ENCODE measurements around the gene PLEKHA7. TPM values are rescaled to one million over a fixed set of nuclear protein-coding genes. Genes with fewer than 3 reads are reported as not detected.

The PLEKHA7 gene
- total RNA-seq, 1 experiment from 2014 or later, result 1.7 TPM

- POLR2A ChIA-PET (ENCODE audit: low non-redundant PET), result no interaction called here
Observed at GRCh38 chr11:16833026-16833425, 181.2 kb downstream of the PLEKHA7 start.

GRCh38 chr11:16832193-16832539, 182.0 kb downstream of the PLEKHA7 start:
- Histone ChIP-seq H3K27ac (ENCODE audit: low read depth, low read length, poor library complexity, severe bottlenecking) (no peak overlapping the region), H3K4me1 (ENCODE audit: insufficient read depth, low read length, poor library complexity, severe bottlenecking) (no peaks in the 10 kb centered on the region), H3K4me3 (ENCODE audit: low read depth, low read length, poor library complexity, severe bottlenecking) (no peak overlapping the region), H3K36me3 (ENCODE audit: insufficient read depth, low read length, poor library complexity, severe bottlenecking) (no peaks in the 10 kb centered on the region), H3K27me3 (replicated peaks; ENCODE audit: insufficient read depth, low read depth, low read length, poor library complexity) (no peaks in the 10 kb centered on the region), H3K9me3 (ENCODE audit: low read depth, low read length, poor library complexity, severe bottlenecking) (no peaks in the 10 kb centered on the region)
- ChIA-PET CTCF (no interaction called here), POLR2A (ENCODE audit: low non-redundant PET) (no interaction called here)
- no peak for DNase-seq (ENCODE audit: low spot score)
- intact Hi-C loops (cut with micrococcal nuclease; ENCODE audit: unreplicated experiment), result no loop called here
- no TSS peak for BruUV-seq (replicated peaks)
- TF ChIP-seq CTCF (conservative IDR thresholded peaks at IDR 0.05; ENCODE audit: low read depth, low read length) (no peak), EZH2 (IDR thresholded peaks at IDR 0.05; ENCODE audit: borderline replicate concordance, low read depth, low read length, poor library complexity, severe bottlenecking) (no peak)

More at GRCh38 chr11:16833026-16833425, 181.2 kb downstream of the PLEKHA7 start:
- BruUV-seq (replicated peaks), result no TSS peak
- no peak overlapping the region for H3K27ac ChIP-seq (ENCODE audit: low read depth, low read length, poor library complexity, severe bottlenecking)
- H3K27me3 ChIP-seq (replicated peaks; ENCODE audit: insufficient read depth, low read depth, low read length, poor library complexity), result no peaks in the 10 kb centered on the region
- DNase-seq (ENCODE audit: low spot score), result no peak
- H3K4me1 ChIP-seq (ENCODE audit: insufficient read depth, low read length, poor library complexity, severe bottlenecking), result no peaks in the 10 kb centered on the region
- no peaks in the 10 kb centered on the region for H3K36me3 ChIP-seq (ENCODE audit: insufficient read depth, low read length, poor library complexity, severe bottlenecking)
- intact Hi-C loops (cut with micrococcal nuclease; ENCODE audit: unreplicated experiment), result no loop called here
- TF ChIP-seq EZH2 (IDR thresholded peaks at IDR 0.05; ENCODE audit: borderline replicate concordance, low read depth, low read length, poor library complexity, severe bottlenecking), result no peak
- no peak for TF ChIP-seq CTCF (conservative IDR thresholded peaks at IDR 0.05; ENCODE audit: low read depth, low read length)
- H3K4me3 ChIP-seq (ENCODE audit: low read depth, low read length, poor library complexity, severe bottlenecking), result no peak overlapping the region
- CTCF ChIA-PET, result no interaction called here
- no peaks in the 10 kb centered on the region for H3K9me3 ChIP-seq (ENCODE audit: low read depth, low read length, poor library complexity, severe bottlenecking)

GRCh38 chr11:16831316-16832192, 182.7 kb downstream of the PLEKHA7 start:
- no peak for DNase-seq (ENCODE audit: low spot score)
- Histone ChIP-seq H3K36me3 (ENCODE audit: insufficient read depth, low read length, poor library complexity, severe bottlenecking) (no peaks in the 10 kb centered on the region), H3K4me3 (ENCODE audit: low read depth, low read length, poor library complexity, severe bottlenecking) (no peak overlapping the region), H3K27ac (ENCODE audit: low read depth, low read length, poor library complexity, severe bottlenecking) (no peak overlapping the region), H3K9me3 (ENCODE audit: low read depth, low read length, poor library complexity, severe bottlenecking) (no peaks in the 10 kb centered on the region), H3K4me1 (ENCODE audit: insufficient read depth, low read length, poor library complexity, severe bottlenecking) (no peaks in the 10 kb centered on the region), H3K27me3 (replicated peaks; ENCODE audit: insufficient read depth, low read depth, low read length, poor library complexity) (no peaks in the 10 kb centered on the region)
- TF ChIP-seq CTCF (conservative IDR thresholded peaks at IDR 0.05; ENCODE audit: low read depth, low read length) (no peak), EZH2 (IDR thresholded peaks at IDR 0.05; ENCODE audit: borderline replicate concordance, low read depth, low read length, poor library complexity, severe bottlenecking) (no peak)
- CTCF ChIA-PET, result interaction anchor here (1.0 kb wide), 1 partner anchor 11 kb away, joined by 3 read pairs; no protein-coding TSS in a partner anchor
- POLR2A ChIA-PET (ENCODE audit: low non-redundant PET), result interaction anchor here (0.6 kb wide), 1 partner anchor 935 kb away, joined by 5 read pairs; no protein-coding TSS in a partner anchor
- BruUV-seq (replicated peaks), result no TSS peak
- intact Hi-C loops (cut with micrococcal nuclease; ENCODE audit: unreplicated experiment), result no loop called here
